Forelimb muscle (tissue), 1 donor: ENCODE data around the gene PRKACG. TPM values are rescaled to one million over a fixed set of nuclear protein-coding genes. Genes with fewer than 3 reads are reported as not detected.

Experiments used
- polyA plus RNA-seq: library from polyadenylated mRNA; unstranded; fragments of 120-200 nt; gene quantifications from one replicate; pipeline ENCODE4 v1.2.1, GENCODE V29; 2013; ENCODE audit not compliant: insufficient read length

Gene PRKACG
- polyA plus RNA-seq, 1 donor = 0.11 TPM

Other genes starting within 250 kb of the PRKACG start
- 11.5 TPM for gene FXN, start 21.6 kb upstream of the PRKACG start, polyA plus RNA-seq
- gene TJP2, start 160.2 kb upstream of the PRKACG start, polyA plus RNA-seq = 9.7 TPM